ENCODE data around the gene JPH2. TPM values are rescaled to one million over a fixed set of nuclear protein-coding genes. Genes with fewer than 3 reads are reported as not detected.

JPH2 gene
- total and polyA plus RNA-seq, 4 donors: 0.09 to 1.3 (median 0.17) TPM; not detected in 1

DNA sequence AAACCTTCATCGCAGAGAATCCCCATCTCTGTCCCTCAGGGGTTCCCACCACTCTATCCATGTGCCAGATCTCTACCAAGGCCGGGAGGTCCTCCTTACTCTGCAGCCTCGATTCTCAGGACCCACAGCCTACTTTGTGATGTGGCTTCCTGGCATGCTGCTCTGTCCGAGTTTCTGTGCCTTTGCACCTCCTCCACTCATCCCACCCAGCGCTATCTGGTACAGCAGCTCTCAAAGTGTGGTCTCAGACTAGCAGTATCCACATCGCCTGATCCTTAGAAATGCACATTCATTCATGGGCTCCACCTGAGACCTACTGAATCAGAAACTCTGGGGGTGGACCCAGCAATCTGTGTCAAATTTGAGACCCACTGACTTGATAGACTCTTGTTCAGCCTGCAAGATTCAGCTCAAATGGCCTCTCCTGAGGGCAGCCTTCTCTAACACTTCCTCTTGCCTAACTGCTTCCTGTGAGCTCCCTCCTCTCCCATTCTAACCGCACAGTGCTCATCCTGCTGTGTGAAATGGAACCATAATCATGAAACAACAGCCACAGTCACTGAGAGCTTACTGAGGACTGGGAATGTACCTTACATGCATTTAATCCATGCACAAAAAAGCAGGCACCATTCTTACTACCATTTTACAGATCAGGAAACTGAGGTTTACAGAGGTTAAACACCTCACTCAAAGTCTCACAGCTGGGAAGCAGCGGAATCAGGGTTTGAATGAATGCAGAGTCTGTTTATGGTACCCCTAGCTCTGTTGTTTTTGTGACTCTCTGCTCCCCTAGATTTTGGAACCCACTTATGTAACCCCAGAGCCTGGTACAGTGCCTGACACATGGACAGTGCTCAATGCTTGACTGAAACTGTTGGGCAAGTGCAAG lies 69.4 kb downstream of the JPH2 start:
- WGBS: 84% methylated on average over 8 of the region's 8 CpGs
- Histone ChIP-seq H3K9me3 (ENCODE audit: control insufficient read depth in 4 of 4, low read length in 3 of 4) (no peaks in the 10 kb centered on the region), H3K4me1 (ENCODE audit: control insufficient read depth in 4 of 4, insufficient read depth in 4 of 4, low read length in 3 of 4) (peaks cover 0 to 3% (median 0%) of the 10 kb centered on the region in 4 donors), H3K9ac (ENCODE audit: low read depth in 1 of 2, low read length in 2 of 2) (no peak overlapping the region), H3K27me3 (ENCODE audit: control insufficient read depth in 4 of 4, insufficient read depth in 4 of 4, low read length in 3 of 4) (peaks cover 0 to 9% (median 0%) of the 10 kb centered on the region in 4 donors), H3K36me3 (ENCODE audit: control insufficient read depth in 4 of 4, insufficient read depth in 3 of 4, low read depth in 1 of 4, low read length in 3 of 4) (no peaks in the 10 kb centered on the region), H3K27ac (ENCODE audit: low read depth in 1 of 2, low read length in 2 of 2) (no peak overlapping the region), H3K4me3 (ENCODE audit: low read depth in 1 of 3, low read length in 3 of 3) (no peak overlapping the region)
- TF ChIP-seq EGR1 (IDR thresholded peaks at IDR 0.05; ENCODE audit: low read depth in 2 of 2): no peak
- TF ChIP-seq, protein P1, sequence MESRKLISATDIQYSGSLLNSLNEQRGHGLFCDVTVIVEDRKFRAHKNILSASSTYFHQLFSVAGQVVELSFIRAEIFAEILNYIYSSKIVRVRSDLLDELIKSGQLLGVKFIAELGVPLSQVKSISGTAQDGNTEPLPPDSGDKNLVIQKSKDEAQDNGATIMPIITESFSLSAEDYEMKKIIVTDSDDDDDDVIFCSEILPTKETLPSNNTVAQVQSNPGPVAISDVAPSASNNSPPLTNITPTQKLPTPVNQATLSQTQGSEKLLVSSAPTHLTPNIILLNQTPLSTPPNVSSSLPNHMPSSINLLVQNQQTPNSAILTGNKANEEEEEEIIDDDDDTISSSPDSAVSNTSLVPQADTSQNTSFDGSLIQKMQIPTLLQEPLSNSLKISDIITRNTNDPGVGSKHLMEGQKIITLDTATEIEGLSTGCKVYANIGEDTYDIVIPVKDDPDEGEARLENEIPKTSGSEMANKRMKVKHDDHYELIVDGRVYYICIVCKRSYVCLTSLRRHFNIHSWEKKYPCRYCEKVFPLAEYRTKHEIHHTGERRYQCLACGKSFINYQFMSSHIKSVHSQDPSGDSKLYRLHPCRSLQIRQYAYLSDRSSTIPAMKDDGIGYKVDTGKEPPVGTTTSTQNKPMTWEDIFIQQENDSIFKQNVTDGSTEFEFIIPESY (IDR thresholded peaks at IDR 0.05): no peak
- no peak for TF ChIP-seq NR2F2 (IDR thresholded peaks at IDR 0.05)
- TF ChIP-seq SP1 (IDR thresholded peaks at IDR 0.05): no peak
- TF ChIP-seq, protein P2, sequence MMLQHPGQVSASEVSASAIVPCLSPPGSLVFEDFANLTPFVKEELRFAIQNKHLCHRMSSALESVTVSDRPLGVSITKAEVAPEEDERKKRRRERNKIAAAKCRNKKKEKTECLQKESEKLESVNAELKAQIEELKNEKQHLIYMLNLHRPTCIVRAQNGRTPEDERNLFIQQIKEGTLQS (IDR thresholded peaks at IDR 0.05): no peak
- no peak for DNase-seq (ENCODE audit: low spot score)

DNA sequence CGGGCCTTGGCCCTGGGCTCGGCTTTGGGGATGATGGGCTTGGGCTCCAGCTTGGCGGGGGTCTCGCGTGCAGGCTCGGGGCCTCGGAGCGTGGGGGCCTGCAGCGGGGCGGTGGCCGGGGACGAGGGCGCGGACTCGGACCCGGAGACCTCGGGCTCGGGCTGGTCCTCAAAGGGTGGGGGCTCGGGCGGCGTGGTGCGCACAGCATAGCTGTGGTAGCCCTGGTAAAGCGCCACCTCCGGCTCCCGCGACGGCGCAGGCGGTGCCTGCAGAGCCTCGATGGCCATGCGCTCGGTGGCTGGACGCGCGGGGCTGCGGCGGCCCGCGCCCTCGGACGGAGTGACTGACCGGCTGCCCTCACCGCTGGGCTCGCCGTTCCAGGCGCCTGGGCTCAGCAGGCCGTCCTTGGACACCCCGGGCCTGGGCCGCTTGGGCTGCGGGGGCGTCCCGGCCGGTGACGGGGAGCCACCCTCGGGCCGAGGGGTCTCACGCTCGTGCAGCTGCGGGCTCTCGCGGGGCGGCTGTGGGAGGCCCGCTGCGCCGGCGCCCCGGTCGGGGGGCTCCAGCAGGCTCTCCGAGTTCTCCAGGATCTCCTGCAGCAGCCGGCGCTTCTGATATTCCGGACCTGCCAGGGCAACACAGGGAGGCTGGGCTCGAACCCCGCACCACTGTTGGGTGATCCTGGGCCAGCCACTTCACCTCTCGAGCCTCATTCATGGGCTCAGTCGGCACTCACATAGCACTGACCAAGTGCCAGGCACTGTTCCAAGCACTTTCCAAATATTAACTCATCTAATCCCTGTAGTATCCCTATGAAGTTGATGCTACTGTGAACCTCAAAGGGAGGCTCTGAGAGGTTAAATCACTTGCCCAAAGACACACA lies 71.0 kb downstream of the JPH2 start:
- H3K27ac ChIP-seq (ENCODE audit: low read depth in 1 of 2, low read length in 2 of 2): no peak overlapping the region
- no peaks in the 10 kb centered on the region for H3K36me3 ChIP-seq (ENCODE audit: control insufficient read depth in 4 of 4, insufficient read depth in 3 of 4, low read depth in 1 of 4, low read length in 3 of 4)
- H3K27me3 ChIP-seq (ENCODE audit: control insufficient read depth in 4 of 4, insufficient read depth in 4 of 4, low read length in 3 of 4): peaks cover 0 to 9% (median 0%) of the 10 kb centered on the region in 4 donors
- WGBS: 26% methylated on average over 76 of the region's 76 CpGs
- TF ChIP-seq YY1 (IDR thresholded peaks at IDR 0.05): no peak
- TF ChIP-seq GABPA (IDR thresholded peaks at IDR 0.05 in 1 of 2, conservative IDR thresholded peaks at IDR 0.05 in 1 of 2): no peak
- TF ChIP-seq RAD21 (IDR thresholded peaks at IDR 0.05): no peak
- TF ChIP-seq HNF4A (conservative IDR thresholded peaks at IDR 0.05): no peak
- TF ChIP-seq NR2F2 (IDR thresholded peaks at IDR 0.05): no peak
- TF ChIP-seq JUND (IDR thresholded peaks at IDR 0.05): no peak
- TF ChIP-seq SP1 (IDR thresholded peaks at IDR 0.05): no peak
- H3K4me3 ChIP-seq (ENCODE audit: low read depth in 1 of 3, low read length in 3 of 3): no peak overlapping the region
- H3K9me3 ChIP-seq (ENCODE audit: control insufficient read depth in 4 of 4, low read length in 3 of 4): no peaks in the 10 kb centered on the region
- no peak overlapping the region for H3K9ac ChIP-seq (ENCODE audit: low read depth in 1 of 2, low read length in 2 of 2)
- H3K4me1 ChIP-seq (ENCODE audit: control insufficient read depth in 4 of 4, insufficient read depth in 4 of 4, low read length in 3 of 4): peaks cover 0 to 3% (median 0%) of the 10 kb centered on the region in 4 donors
- no peak for DNase-seq (ENCODE audit: low spot score)

DNA sequence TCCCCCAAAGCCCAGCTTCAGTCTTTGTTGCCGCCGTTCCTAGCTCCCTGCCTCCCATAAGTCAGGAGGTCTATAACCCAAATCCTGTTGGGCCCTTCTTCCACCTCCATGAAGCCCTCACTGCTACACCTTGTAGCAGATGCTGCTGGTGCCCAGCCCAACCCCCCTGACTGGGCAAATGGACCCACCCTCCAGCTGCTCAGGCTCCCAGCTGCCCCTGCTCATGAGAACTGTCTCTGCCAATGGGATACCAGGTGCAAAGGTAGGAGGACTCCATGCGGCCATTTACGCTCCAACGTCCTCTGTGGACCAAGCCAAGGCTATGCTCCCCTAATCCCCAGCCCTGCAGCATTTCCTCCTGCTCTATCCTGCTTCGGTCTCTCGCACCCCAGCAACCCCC lies 71.8 kb downstream of the JPH2 start:
- 89% methylated on average over 7 of the region's 7 CpGs for WGBS
- Histone ChIP-seq H3K36me3 (ENCODE audit: control insufficient read depth in 4 of 4, insufficient read depth in 3 of 4, low read depth in 1 of 4, low read length in 3 of 4) (no peaks in the 10 kb centered on the region), H3K4me1 (ENCODE audit: control insufficient read depth in 4 of 4, insufficient read depth in 4 of 4, low read length in 3 of 4) (peaks cover 0 to 3% (median 0%) of the 10 kb centered on the region in 4 donors), H3K9ac (ENCODE audit: low read depth in 1 of 2, low read length in 2 of 2) (no peak overlapping the region), H3K9me3 (ENCODE audit: control insufficient read depth in 4 of 4, low read length in 3 of 4) (no peaks in the 10 kb centered on the region), H3K4me3 (ENCODE audit: low read depth in 1 of 3, low read length in 3 of 3) (no peak overlapping the region), H3K27ac (ENCODE audit: low read depth in 1 of 2, low read length in 2 of 2) (no peak overlapping the region), H3K27me3 (ENCODE audit: control insufficient read depth in 4 of 4, insufficient read depth in 4 of 4, low read length in 3 of 4) (peaks cover 0 to 9% (median 0%) of the 10 kb centered on the region in 4 donors)
- TF ChIP-seq, protein P2 (IDR thresholded peaks at IDR 0.05): no peak
- no peak for TF ChIP-seq JUND (IDR thresholded peaks at IDR 0.05)
- TF ChIP-seq EGR1 (IDR thresholded peaks at IDR 0.05; ENCODE audit: low read depth in 2 of 2): no peak
- no peak for DNase-seq (ENCODE audit: low spot score)
